Lower lobe of right lung (tissue), 2 donors: ENCODE measurements around the gene NOX4. TPM values are rescaled to one million over a fixed set of nuclear protein-coding genes. Genes with fewer than 3 reads are reported as not detected.
A peak's percentile ranks its signal among the peaks of the same experiment; 100 is the strongest.

Source experiments
- ATAC-seq, 2 donors: fragments of 200-7000 bp; cut with Tn5 transposase; one replicate each; pipeline ENCODE4 v1.9.1; 2020 to 2022; ENCODE audit warnings: mild to moderate bottlenecking in 2 of 2, moderate library complexity in 2 of 2
- DNase-seq: peaks from one replicate; pipeline ENCODE4 v3.0.0-alpha.2; 2020
- H3K27ac ChIP-seq: fragments of 200-600 bp; one replicate; pipeline ENCODE4 v1.8.0; 2022
- H3K27me3 ChIP-seq: fragments of 200-600 bp; one replicate; pipeline ENCODE4 v1.8.0; 2022; ENCODE audit warnings: low read depth
- H3K36me3 ChIP-seq: fragments of 200-600 bp; one replicate; pipeline ENCODE4 v1.8.0; 2022; ENCODE audit warnings: mild to moderate bottlenecking
- H3K4me1 ChIP-seq: fragments of 200-600 bp; one replicate; pipeline ENCODE4 v1.8.0; 2022
- H3K4me3 ChIP-seq: fragments of 200-600 bp; one replicate; pipeline ENCODE4 v1.8.0; 2022; ENCODE audit warnings: mild to moderate bottlenecking
- H3K9me3 ChIP-seq: fragments of 200-600 bp; one replicate; pipeline ENCODE4 v1.8.0; 2022
- intact Hi-C: fragments of 100-400 bp; cut with DNase I; formaldehyde crosslinking; loops from one replicate; pipeline ENCODE4 v1.11.0; 2022
- total RNA-seq: library from RNA; stranded (reverse); fragmentation: NEBNext Ultra II Directional; extraction: Animal tissue kit (Norgen Biotek cat#: 25700); gene quantifications from one replicate; pipeline ENCODE4 v1.2.1, GENCODE V29; 2021
- TF ChIP-seq, protein P1 (sequence below): fragments of 200-600 bp; IDR thresholded peaks from one replicate; pipeline ENCODE4 v1.8.0; 2022; ENCODE audit warnings: antibody characterized with exemption, mild to moderate bottlenecking
- donor health status: DM: no; HTN: yes; CAD: no; lungs with severe emphysema.

NOX4 gene
- total RNA-seq, 1 donor from 2014 or later, result 4.3 TPM

DNA sequence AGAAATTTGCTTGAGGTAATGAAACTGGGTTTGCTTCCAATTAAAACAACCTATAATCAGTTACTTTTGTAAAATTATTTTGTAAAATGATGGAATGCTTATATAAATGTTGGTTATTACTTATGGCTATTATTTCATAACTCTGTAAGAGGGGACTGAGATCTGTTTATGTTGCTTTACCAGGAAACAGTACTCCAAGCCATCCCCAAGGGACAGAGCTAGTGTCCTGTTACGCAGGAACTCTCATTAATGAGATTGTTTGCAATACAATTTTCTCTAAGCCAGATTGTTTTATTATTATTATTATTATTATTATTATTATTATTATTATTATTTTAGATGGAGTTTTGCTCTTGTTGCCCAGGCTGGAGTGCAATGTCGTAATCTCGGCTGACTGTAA lies 2.3 kb upstream of the NOX4 start:
- ATAC-seq (no peak), DNase-seq (no peak)
- Histone ChIP-seq H3K4me3 (no peak overlapping the region), H3K36me3 (no peaks in the 10 kb centered on the region), H3K27me3 (no peaks in the 10 kb centered on the region), H3K4me1 (no peaks in the 10 kb centered on the region), H3K27ac (no peak overlapping the region), H3K9me3 (no peaks in the 10 kb centered on the region)
- intact Hi-C loops, result no loop called here
- TF ChIP-seq, protein P1, sequence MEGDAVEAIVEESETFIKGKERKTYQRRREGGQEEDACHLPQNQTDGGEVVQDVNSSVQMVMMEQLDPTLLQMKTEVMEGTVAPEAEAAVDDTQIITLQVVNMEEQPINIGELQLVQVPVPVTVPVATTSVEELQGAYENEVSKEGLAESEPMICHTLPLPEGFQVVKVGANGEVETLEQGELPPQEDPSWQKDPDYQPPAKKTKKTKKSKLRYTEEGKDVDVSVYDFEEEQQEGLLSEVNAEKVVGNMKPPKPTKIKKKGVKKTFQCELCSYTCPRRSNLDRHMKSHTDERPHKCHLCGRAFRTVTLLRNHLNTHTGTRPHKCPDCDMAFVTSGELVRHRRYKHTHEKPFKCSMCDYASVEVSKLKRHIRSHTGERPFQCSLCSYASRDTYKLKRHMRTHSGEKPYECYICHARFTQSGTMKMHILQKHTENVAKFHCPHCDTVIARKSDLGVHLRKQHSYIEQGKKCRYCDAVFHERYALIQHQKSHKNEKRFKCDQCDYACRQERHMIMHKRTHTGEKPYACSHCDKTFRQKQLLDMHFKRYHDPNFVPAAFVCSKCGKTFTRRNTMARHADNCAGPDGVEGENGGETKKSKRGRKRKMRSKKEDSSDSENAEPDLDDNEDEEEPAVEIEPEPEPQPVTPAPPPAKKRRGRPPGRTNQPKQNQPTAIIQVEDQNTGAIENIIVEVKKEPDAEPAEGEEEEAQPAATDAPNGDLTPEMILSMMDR, result no peak

DNA sequence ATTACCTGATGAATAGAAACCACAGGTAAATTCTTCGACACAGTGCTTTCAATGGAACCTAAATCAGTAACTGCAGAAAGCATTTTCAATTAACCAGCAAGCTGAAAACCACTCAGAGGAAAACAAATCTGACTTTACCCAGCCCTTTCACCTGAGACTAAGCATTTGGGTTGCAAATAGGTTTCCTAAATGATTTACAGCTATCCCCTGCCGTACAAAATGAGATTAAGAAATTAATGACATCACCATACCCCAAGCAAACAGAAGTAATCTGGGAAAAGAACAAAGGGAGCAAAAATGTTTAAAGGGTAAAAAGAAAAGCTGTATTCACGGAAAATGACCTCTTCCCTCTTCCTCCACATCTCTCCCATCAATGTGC lies 584 bp downstream of the NOX4 start:
- Histone ChIP-seq H3K27ac (no peak overlapping the region), H3K4me3 (peak overlapping the region; percentile 54), H3K4me1 (no peaks in the 10 kb centered on the region), H3K27me3 (no peaks in the 10 kb centered on the region), H3K9me3 (no peaks in the 10 kb centered on the region), H3K36me3 (no peaks in the 10 kb centered on the region)
- intact Hi-C loops, result no loop called here
- ATAC-seq, result no peak
- no peak for DNase-seq
- TF ChIP-seq, protein P1, result no peak

- Histone ChIP-seq H3K4me1 (no peaks in the 10 kb centered on the region), H3K4me3 (no peak overlapping the region), H3K27me3 (no peaks in the 10 kb centered on the region), H3K36me3 (no peaks in the 10 kb centered on the region), H3K27ac (no peak overlapping the region), H3K9me3 (no peaks in the 10 kb centered on the region)
- intact Hi-C loops, result no loop called here
- no peak for DNase-seq
- TF ChIP-seq, protein P1, result no peak
- ATAC-seq, result peak in 1 of 2 donors; percentile 33
These were observed 1.2 kb downstream of the NOX4 start for GRCh38 chr11:89489930-89490329.

GRCh38 chr11:89487016-89487415 lies 4.2 kb downstream of the NOX4 start:
- Histone ChIP-seq H3K4me1 (no peaks in the 10 kb centered on the region), H3K9me3 (no peaks in the 10 kb centered on the region), H3K27ac (no peak overlapping the region), H3K27me3 (no peaks in the 10 kb centered on the region), H3K36me3 (no peaks in the 10 kb centered on the region), H3K4me3 (no peak overlapping the region)
- intact Hi-C loops, result no loop called here
- ATAC-seq (no peak), DNase-seq (no peak)
- TF ChIP-seq, protein P1, result no peak

DNA sequence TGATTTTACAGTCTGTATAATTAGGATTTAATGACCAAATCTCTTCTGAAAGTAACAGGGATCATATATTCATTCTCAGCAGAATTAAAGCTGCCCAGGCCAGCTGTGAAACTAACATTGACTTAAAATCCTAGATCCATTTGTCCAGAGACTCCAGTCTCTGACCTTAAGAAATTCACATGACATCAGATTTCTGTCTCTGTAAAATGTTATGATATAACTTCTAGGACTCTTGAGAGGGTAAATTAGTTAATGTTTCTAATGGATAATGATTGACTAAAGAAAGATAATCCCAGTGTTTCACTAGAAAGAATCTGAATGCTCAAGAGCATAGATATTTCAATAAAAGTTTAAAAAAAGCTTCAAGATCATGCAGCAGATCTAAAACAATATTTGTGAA lies 6.3 kb downstream of the NOX4 start:
- Histone ChIP-seq H3K4me1 (no peaks in the 10 kb centered on the region), H3K36me3 (no peaks in the 10 kb centered on the region), H3K4me3 (no peak overlapping the region), H3K9me3 (no peaks in the 10 kb centered on the region), H3K27me3 (no peaks in the 10 kb centered on the region), H3K27ac (no peak overlapping the region)
- ATAC-seq (no peak), DNase-seq (no peak)
- TF ChIP-seq, protein P1, result no peak
- intact Hi-C loops, result no loop called here

- ATAC-seq (no peak), DNase-seq (no peak)
- Histone ChIP-seq H3K4me1 (no peaks in the 10 kb centered on the region), H3K27me3 (no peaks in the 10 kb centered on the region), H3K36me3 (no peaks in the 10 kb centered on the region), H3K27ac (no peak overlapping the region), H3K9me3 (no peaks in the 10 kb centered on the region), H3K4me3 (no peak overlapping the region)
- TF ChIP-seq, protein P1, result no peak
- intact Hi-C loops, result no loop called here
These were observed 14.0 kb downstream of the NOX4 start for GRCh38 chr11:89477175-89477574.
